ENCODE measurements around the gene IRX5.

IRX5 gene

GRCh38 chr16:54953461-54953860 lies 22.8 kb downstream of the IRX5 start:
- DNase-seq, result no peak

GRCh38 chr16:54954220-54954619 lies 23.6 kb downstream of the IRX5 start:
- DNase-seq, result no peak

GRCh38 chr16:54955757-54956156 lies 25.1 kb downstream of the IRX5 start:
- no peak for DNase-seq

GRCh38 chr16:54957403-54958166 lies 26.9 kb downstream of the IRX5 start:
- no peak for DNase-seq

- DNase-seq, result no peak
These were observed 31.4 kb downstream of the IRX5 start for GRCh38 chr16:54962045-54962444.

GRCh38 chr16:54964239-54964638 lies 33.6 kb downstream of the IRX5 start:
- no peak for DNase-seq

GRCh38 chr16:54965464-54965863 lies 34.8 kb downstream of the IRX5 start:
- DNase-seq, result no peak

- no peak for DNase-seq
These were observed 37.3 kb downstream of the IRX5 start for GRCh38 chr16:54968011-54968410.

GRCh38 chr16:54968784-54969183 lies 38.1 kb downstream of the IRX5 start:
- no peak for DNase-seq

GRCh38 chr16:54970016-54970415 lies 39.4 kb downstream of the IRX5 start:
- no peak for DNase-seq

GRCh38 chr16:54974367-54974766 lies 43.7 kb downstream of the IRX5 start:
- DNase-seq, result no peak

- DNase-seq, result no peak
These were observed 46.1 kb downstream of the IRX5 start for GRCh38 chr16:54976651-54977200.

GRCh38 chr16:54977211-54977610 lies 46.5 kb downstream of the IRX5 start:
- no peak for DNase-seq

GRCh38 chr16:54980821-54981220 lies 50.2 kb downstream of the IRX5 start:
- DNase-seq, result no peak

All from NCI-H446 treated with DMSO at 0.1 percent for 48 hours (cell line).